ENCODE data around the gene ZNF821. TPM values are rescaled to one million over a fixed set of nuclear protein-coding genes. Genes with fewer than 3 reads are reported as not detected.
A peak's percentile ranks its signal among the peaks of the same experiment; 100 is the strongest.
"Not testable (repeated sequence)": the region's sequence is repeated elsewhere in the genome, so short reads cannot be mapped to it uniquely, and the experiment has no call there.

ZNF821 gene
- total RNA-seq, 2 experiments from 2014 or later: 9.0 to 10.7 TPM

DNA sequence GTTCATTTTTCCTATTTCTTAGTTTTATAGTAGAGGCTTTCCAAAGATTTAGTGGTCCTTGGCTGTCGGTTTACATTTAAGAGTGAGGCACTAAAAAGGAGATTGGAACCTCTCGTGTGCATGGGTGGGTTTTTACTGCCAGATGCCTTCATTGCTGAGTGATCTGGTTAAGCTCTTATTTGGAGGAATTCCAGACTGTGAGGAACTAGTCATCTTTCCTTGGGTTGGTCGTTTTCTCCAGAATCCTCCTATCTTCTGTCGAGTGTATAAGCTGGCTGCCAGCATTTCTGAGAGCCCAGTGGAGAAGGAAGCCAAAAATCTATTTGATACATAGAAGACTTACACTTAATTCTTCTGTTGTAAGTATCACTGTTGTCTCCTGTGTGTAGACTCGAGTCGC is 33.9 kb upstream of the ZNF821 start:
- Mint-ChIP-seq H3K27me3 (no peaks in the 10 kb centered on the region), H3K36me3 (peaks cover 82% of the 10 kb centered on the region), H3K9me3 (ENCODE audit: low read depth) (no peaks in the 10 kb centered on the region), H3K4me1 (peaks cover 17% of the 10 kb centered on the region), H3K4me3 (no peak overlapping the region), H3K27ac (no peak overlapping the region)
- CTCF ChIA-PET: interaction anchor here (1.1 kb wide), 1 partner anchor 36 kb away, joined by 3 read pairs; no protein-coding TSS in a partner anchor
- no peak for DNase-seq
- ATAC-seq: no peak

GRCh38 chr16:71916397-71916920 is 32.5 kb upstream of the ZNF821 start:
- CTCF ChIA-PET: interaction anchor here (1.0 to 1.8 kb wide), 3 partner anchors 12 to 34 kb away, joined by 3 to 9 read pairs (median 5); no protein-coding TSS in a partner anchor
- no peak for ATAC-seq
- H3K27me3 Mint-ChIP-seq: no peaks in the 10 kb centered on the region
- H3K4me3 Mint-ChIP-seq: no peak overlapping the region
- no peak for DNase-seq
- peaks cover 26% of the 10 kb centered on the region for H3K4me1 Mint-ChIP-seq
- no peak overlapping the region for H3K27ac Mint-ChIP-seq
- H3K9me3 Mint-ChIP-seq (ENCODE audit: low read depth): no peaks in the 10 kb centered on the region
- peaks cover 79% of the 10 kb centered on the region for H3K36me3 Mint-ChIP-seq

DNA sequence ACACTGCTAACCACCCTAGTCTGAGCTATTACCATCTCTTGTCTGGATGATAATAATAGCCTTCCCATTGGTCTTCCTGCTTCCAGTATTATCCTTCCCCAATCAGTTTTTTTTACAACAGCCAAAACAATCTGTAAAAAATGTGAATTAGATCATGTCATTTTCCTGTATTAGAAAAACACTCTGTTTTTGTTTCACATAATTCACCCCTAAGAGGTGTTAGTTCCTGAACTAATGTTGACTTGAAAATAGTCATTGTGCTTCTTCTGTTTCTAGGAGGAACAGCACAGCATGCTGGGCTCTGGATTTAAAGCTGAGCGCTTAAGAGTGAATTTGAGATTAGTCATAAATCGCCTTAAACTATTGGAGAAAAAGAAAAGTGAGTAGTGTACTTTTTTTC is 31.4 kb upstream of the ZNF821 start:
- Mint-ChIP-seq H3K36me3 (peaks cover 73% of the 10 kb centered on the region), H3K4me1 (peaks cover 29% of the 10 kb centered on the region)

GRCh38 chr16:71914802-71915201 is 30.8 kb upstream of the ZNF821 start:
- Mint-ChIP-seq H3K36me3 (peaks cover 68% of the 10 kb centered on the region), H3K27ac (no peak overlapping the region), H3K9me3 (ENCODE audit: low read depth) (no peaks in the 10 kb centered on the region), H3K4me3 (no peak overlapping the region), H3K27me3 (no peaks in the 10 kb centered on the region), H3K4me1 (peaks cover 32% of the 10 kb centered on the region)
- CTCF ChIA-PET: no interaction called here
- DNase-seq (no peak), ATAC-seq (no peak)

More for the DNA sequence above, 31.4 kb upstream of the ZNF821 start:
- Mint-ChIP-seq H3K4me3 (no peak overlapping the region), H3K9me3 (ENCODE audit: low read depth) (no peaks in the 10 kb centered on the region), H3K27me3 (no peaks in the 10 kb centered on the region), H3K27ac (no peak overlapping the region)
- CTCF ChIA-PET: no interaction called here
- no peak for DNase-seq
- no peak for ATAC-seq

DNA sequence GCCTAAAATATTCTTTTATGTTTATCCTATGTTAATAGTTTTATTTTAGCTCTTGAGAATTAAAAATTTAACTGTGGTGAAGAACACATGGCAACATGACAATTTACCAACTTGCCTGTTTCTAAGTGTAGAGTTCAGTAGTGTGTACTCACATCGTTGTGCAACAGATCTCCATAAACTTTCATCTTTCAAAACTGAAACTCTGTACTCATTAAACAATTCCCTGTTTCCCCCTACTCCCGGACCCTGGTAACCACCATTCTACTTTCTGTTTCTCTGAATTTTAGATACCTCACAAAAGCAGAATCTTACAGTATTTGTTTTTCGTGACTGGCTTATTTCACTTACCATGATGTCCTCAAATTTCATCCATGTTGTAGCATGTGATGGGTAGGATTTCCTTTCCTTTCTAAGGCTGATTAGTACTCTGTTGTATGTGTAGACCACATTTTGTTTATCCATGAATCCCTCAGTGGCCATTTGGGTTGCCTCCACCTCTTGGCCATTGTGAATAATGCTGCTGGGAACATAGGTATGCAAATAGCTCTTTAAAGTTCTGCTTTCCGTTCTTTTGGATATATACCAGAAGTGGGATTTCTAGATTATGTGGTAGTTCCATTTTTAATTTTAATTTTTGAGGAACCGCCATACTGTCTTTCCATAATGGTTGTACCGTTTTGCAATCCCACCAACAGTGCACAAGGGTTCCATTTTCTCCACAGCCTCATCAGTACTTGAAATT is 28.7 kb upstream of the ZNF821 start:
- CTCF ChIA-PET: interaction anchor here (1.3 kb wide), 1 partner anchor 27 kb away, joined by 3 read pairs; no protein-coding TSS in a partner anchor
- no peaks in the 10 kb centered on the region for H3K27me3 Mint-ChIP-seq
- H3K36me3 Mint-ChIP-seq: peaks cover 60% of the 10 kb centered on the region
- no peak for ATAC-seq
- DNase-seq: no peak
- H3K27ac Mint-ChIP-seq: no peak overlapping the region
- no peak overlapping the region for H3K4me3 Mint-ChIP-seq
- H3K9me3 Mint-ChIP-seq (ENCODE audit: low read depth): no peaks in the 10 kb centered on the region
- peaks cover 38% of the 10 kb centered on the region for H3K4me1 Mint-ChIP-seq

- peaks cover 48% of the 10 kb centered on the region for H3K36me3 Mint-ChIP-seq
- H3K27me3 Mint-ChIP-seq: no peaks in the 10 kb centered on the region
- H3K27ac Mint-ChIP-seq: no peak overlapping the region
- DNase-seq (no peak), ATAC-seq (no peak)
- H3K4me3 Mint-ChIP-seq: no peak overlapping the region
- peaks cover 42% of the 10 kb centered on the region for H3K4me1 Mint-ChIP-seq
- H3K9me3 Mint-ChIP-seq (ENCODE audit: low read depth): no peaks in the 10 kb centered on the region
- CTCF ChIA-PET: no interaction called here
Measured at GRCh38 chr16:71911121-71911520, 27.1 kb upstream of the ZNF821 start.

- peaks cover 28% of the 10 kb centered on the region for H3K36me3 Mint-ChIP-seq
- peak overlapping the region; percentile 17 for H3K4me3 Mint-ChIP-seq
- H3K4me1 Mint-ChIP-seq: peaks cover 50% of the 10 kb centered on the region
- CTCF ChIA-PET: interaction anchor here (0.9 to 3.2 kb wide), 4 partner anchors 10 to 56 kb away, joined by 3 to 13 read pairs (median 7); no protein-coding TSS in a partner anchor
- ATAC-seq: peak; percentile 39
- DNase-seq; H3K9me3 Mint-ChIP-seq (ENCODE audit: low read depth); H3K27me3 Mint-ChIP-seq: not testable (repeated sequence)
- peak overlapping the region; percentile 54 for H3K27ac Mint-ChIP-seq
Measured at GRCh38 chr16:71905765-71906164, 21.8 kb upstream of the ZNF821 start.

DNA sequence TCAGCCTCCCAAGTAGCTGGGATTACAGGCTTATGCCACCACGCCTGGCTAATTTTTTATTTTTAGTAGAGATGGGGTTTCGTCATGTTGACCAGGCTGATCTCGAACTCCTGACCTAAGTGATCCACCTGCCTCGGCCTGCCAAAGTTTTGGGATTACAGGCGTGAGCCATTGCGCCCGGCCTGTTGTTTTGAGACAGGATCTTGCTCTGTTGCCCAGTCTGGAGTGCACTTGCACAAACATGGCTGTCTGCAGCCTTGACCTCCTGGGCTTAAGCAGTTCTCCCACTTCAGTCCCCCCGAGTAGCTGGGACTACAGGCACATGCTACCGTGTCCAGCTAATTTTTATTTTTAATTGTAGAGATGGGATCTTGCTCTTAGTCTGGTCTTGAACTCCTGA is 20.3 kb upstream of the ZNF821 start:
- Mint-ChIP-seq H3K4me3 (no peak overlapping the region), H3K4me1 (peaks cover 55% of the 10 kb centered on the region), H3K27me3 (no peaks in the 10 kb centered on the region), H3K36me3 (peaks cover 30% of the 10 kb centered on the region), H3K27ac (no peak overlapping the region), H3K9me3 (ENCODE audit: low read depth) (no peaks in the 10 kb centered on the region)
- no peak for ATAC-seq
- no peak for DNase-seq
- CTCF ChIA-PET: interaction anchor here (1.7 to 3.2 kb wide), 3 partner anchors 12 to 57 kb away, joined by 4 to 13 read pairs (median 9); no protein-coding TSS in a partner anchor

GRCh38 chr16:71903608-71904007 is 19.6 kb upstream of the ZNF821 start:
- peaks cover 56% of the 10 kb centered on the region for H3K4me1 Mint-ChIP-seq
- no peak overlapping the region for H3K27ac Mint-ChIP-seq
- H3K4me3 Mint-ChIP-seq: no peak overlapping the region
- DNase-seq: no peak
- CTCF ChIA-PET: interaction anchor here (1.7 to 2.8 kb wide), 2 partner anchors 13 to 21 kb away, joined by 4 to 9 read pairs; no protein-coding TSS in a partner anchor
- peaks cover 25% of the 10 kb centered on the region for H3K36me3 Mint-ChIP-seq
- ATAC-seq: no peak
- H3K9me3 Mint-ChIP-seq (ENCODE audit: low read depth): no peaks in the 10 kb centered on the region
- H3K27me3 Mint-ChIP-seq: no peaks in the 10 kb centered on the region

GRCh38 chr16:71902656-71903365 is 18.8 kb upstream of the ZNF821 start:
- ATAC-seq (no peak), DNase-seq (no peak)
- peak overlapping the region; percentile 42 for H3K27ac Mint-ChIP-seq
- peaks cover 21% of the 10 kb centered on the region for H3K36me3 Mint-ChIP-seq
- no peaks in the 10 kb centered on the region for H3K27me3 Mint-ChIP-seq
- no peak overlapping the region for H3K4me3 Mint-ChIP-seq
- H3K9me3 Mint-ChIP-seq (ENCODE audit: low read depth): no peaks in the 10 kb centered on the region
- CTCF ChIA-PET: interaction anchor here (1.7 kb wide), 1 partner anchor 20 kb away, joined by 4 read pairs; no protein-coding TSS in a partner anchor
- H3K4me1 Mint-ChIP-seq: peaks cover 53% of the 10 kb centered on the region

- Mint-ChIP-seq H3K4me1 (peaks cover 44% of the 10 kb centered on the region), H3K4me3 (no peak overlapping the region), H3K36me3 (peaks cover 22% of the 10 kb centered on the region), H3K9me3 (ENCODE audit: low read depth) (no peaks in the 10 kb centered on the region), H3K27me3 (no peaks in the 10 kb centered on the region), H3K27ac (no peak overlapping the region)
- no peak for DNase-seq
- CTCF ChIA-PET: interaction anchor here (0.7 to 7.5 kb wide), 4 partner anchors 16 to 62 kb away, joined by 3 to 92 read pairs (median 4); partner anchors contain the start of gene ZNF821
- ATAC-seq: no peak
Measured at GRCh38 chr16:71899171-71899570, 15.2 kb upstream of the ZNF821 start.

- CTCF ChIA-PET: interaction anchor here (1.0 to 7.5 kb wide), 2 partner anchors 14 to 65 kb away, joined by 3 to 92 read pairs; partner anchors contain the start of gene ZNF821
- peak overlapping the region; percentile 72 for H3K27ac Mint-ChIP-seq
- DNase-seq (no peak), ATAC-seq (no peak)
- peaks cover 33% of the 10 kb centered on the region for H3K4me1 Mint-ChIP-seq
- peak overlapping the region; percentile 98 for H3K4me3 Mint-ChIP-seq
- no peaks in the 10 kb centered on the region for H3K9me3 Mint-ChIP-seq (ENCODE audit: low read depth)
- peaks cover 12% of the 10 kb centered on the region for H3K36me3 Mint-ChIP-seq
- no peaks in the 10 kb centered on the region for H3K27me3 Mint-ChIP-seq
Measured at GRCh38 chr16:71896764-71897368, 12.9 kb upstream of the ZNF821 start.
